GM12875 (cell line): ENCODE results near the gene KCNE3.

Experiments
- H3K4me3 ChIP-seq: one replicate; pipeline ENCODE4 v1.5.1; 2011; ENCODE audit warnings: low read depth, low read length, control low read depth
- TF ChIP-seq, protein P1 (sequence below): IDR thresholded peaks from 2 replicates; pipeline ENCODE4 v1.5.1; 2011; ENCODE audit warnings: low read depth, mild to moderate bottlenecking, control low read depth, inconsistent platforms, low read length, moderate library complexity, borderline replicate concordance; ENCODE audit not compliant: insufficient read depth

KCNE3 gene

GRCh38 chr11:74444173-74444826 lies 23.0 kb downstream of the KCNE3 start:
- H3K4me3 ChIP-seq, result no peak overlapping the region
- TF ChIP-seq, protein P1, sequence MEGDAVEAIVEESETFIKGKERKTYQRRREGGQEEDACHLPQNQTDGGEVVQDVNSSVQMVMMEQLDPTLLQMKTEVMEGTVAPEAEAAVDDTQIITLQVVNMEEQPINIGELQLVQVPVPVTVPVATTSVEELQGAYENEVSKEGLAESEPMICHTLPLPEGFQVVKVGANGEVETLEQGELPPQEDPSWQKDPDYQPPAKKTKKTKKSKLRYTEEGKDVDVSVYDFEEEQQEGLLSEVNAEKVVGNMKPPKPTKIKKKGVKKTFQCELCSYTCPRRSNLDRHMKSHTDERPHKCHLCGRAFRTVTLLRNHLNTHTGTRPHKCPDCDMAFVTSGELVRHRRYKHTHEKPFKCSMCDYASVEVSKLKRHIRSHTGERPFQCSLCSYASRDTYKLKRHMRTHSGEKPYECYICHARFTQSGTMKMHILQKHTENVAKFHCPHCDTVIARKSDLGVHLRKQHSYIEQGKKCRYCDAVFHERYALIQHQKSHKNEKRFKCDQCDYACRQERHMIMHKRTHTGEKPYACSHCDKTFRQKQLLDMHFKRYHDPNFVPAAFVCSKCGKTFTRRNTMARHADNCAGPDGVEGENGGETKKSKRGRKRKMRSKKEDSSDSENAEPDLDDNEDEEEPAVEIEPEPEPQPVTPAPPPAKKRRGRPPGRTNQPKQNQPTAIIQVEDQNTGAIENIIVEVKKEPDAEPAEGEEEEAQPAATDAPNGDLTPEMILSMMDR, result no peak

GRCh38 chr11:74443071-74443864 lies 24.1 kb downstream of the KCNE3 start:
- no peak overlapping the region for H3K4me3 ChIP-seq
- TF ChIP-seq, protein P1, result no peak

DNA sequence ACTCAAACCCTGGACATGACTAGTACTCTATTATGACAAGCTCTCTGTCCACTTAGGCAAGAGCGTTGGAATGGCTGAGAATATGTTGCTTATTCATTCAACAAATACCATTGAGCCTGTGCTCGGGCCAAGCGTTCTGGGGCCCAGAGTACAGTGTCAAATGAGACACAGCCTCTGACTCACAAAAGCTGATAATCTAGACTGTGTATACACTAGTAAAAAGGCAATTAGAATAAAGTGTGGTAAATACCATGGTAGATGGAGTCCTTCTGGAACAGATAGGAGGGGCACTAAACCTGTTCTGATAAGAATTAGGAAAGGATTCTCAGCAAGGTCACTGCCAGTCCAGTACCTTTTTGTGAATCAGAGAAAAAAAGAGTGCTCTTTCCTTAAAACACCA lies 24.7 kb downstream of the KCNE3 start:
- TF ChIP-seq, protein P1, result no peak
- H3K4me3 ChIP-seq, result no peak overlapping the region

- no peak overlapping the region for H3K4me3 ChIP-seq
- TF ChIP-seq, protein P1, result no peak
Observed at GRCh38 chr11:74438681-74439080, 28.7 kb downstream of the KCNE3 start.

DNA sequence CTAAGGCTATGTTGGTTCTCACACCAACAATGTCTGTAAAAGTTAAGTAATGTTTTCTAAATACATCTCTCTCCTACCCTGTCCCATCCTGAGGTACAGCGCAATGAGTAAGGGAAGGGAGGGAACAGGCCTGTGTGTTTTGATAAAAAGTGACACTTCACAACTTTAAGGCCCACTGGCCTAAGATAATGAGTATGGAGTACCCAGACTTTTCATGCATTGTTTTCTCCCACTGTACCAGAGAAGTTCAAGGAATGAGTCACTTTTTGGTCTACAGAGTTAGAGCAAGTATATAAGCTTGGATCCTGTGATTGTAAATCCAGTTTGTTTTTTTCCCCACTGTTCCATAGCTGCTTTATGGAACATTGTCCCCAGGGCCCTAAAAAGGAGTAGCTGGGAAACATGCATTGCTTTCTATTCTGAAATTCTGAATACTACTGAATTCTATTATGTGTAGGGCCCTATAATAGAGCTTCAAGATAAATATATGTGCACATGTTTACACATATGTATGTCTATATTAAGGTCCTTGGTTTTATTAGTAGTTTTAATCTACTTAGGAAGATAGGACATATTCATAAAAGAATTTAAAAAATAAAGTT lies 29.8 kb downstream of the KCNE3 start:
- no peak overlapping the region for H3K4me3 ChIP-seq
- TF ChIP-seq, protein P1, result no peak

DNA sequence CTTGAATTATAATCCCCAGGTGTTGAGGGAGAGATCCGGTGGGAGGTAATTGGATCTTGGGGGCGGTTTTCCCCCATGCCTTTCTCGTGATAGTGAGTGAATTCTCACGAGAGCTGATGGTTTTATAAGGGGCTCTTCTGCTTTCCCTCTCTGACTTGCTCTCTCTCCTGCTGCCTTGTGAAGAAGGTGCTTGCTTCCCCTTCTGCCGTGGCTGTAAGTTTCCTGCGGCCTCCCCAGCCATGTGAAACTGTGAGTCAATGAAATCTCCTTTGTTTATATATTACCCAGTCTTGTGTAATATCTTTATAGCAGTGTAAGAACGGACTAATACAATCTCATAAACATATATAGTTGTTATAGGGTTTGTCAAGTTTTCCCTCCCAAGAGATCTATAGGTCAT lies 32.8 kb downstream of the KCNE3 start:
- TF ChIP-seq, protein P1, result no peak
- no peak overlapping the region for H3K4me3 ChIP-seq
